ENCODE measurements around the gene PGF. TPM values are rescaled to one million over a fixed set of nuclear protein-coding genes. Genes with fewer than 3 reads are reported as not detected.

PGF gene
- total and polyA plus RNA-seq, 2 of the 13 experiments (the other 11 are each of a cell fraction or from before 2014, with no cell fraction given), result 10.7 to 27.5 TPM

DNA sequence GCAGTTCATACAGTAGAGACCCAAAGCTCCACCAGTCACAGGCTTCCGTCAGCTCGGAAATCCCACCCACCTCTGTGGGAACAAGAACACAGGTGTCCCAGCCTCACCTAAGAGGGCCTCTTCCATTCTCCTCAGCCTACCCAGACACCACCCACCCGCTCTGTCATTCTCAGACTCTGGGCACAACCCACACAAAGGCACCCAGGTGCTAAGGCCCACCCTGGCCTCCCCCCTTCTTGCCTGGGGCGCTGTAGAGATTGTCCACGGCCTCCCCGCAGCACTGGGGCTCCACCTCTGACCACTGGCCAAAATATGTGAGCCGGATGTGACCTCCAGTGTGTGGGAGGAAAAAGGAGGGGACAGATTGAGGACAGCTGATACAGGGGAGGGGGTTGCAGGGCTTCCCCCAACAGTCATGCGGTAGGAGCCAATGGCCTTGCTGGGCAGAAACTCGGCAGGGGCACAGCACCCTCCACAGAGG, 46.5 kb downstream of the PGF start:
- no TSS peak for BruUV-seq (replicated peaks)
- H3K4me2 ChIP-seq (ENCODE audit: low read depth, low read length), result no peak overlapping the region
- H2AFZ ChIP-seq (ENCODE audit: low read length), result no peak overlapping the region
- TF ChIP-seq MXI1 (IDR thresholded peaks at IDR 0.05; ENCODE audit: borderline replicate concordance, low read depth, low read length) (no peak), RARA (CRISPR knock-in tag; IDR thresholded peaks at IDR 0.05) (no peak), RAD21 (CRISPR knock-in tag; IDR thresholded peaks at IDR 0.05) (no peak), ZNF577 (CRISPR knock-in tag; IDR thresholded peaks at IDR 0.05; ENCODE audit: borderline replicate concordance, low read depth) (no peak), ZNF124 (CRISPR knock-in tag; IDR thresholded peaks at IDR 0.05) (no peak), ZNF138 (CRISPR knock-in tag; IDR thresholded peaks at IDR 0.05; ENCODE audit: low read depth) (no peak)
- TF ChIP-seq, protein P1, sequence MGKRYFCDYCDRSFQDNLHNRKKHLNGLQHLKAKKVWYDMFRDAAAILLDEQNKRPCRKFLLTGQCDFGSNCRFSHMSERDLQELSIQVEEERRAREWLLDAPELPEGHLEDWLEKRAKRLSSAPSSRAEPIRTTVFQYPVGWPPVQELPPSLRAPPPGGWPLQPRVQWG (CRISPR knock-in tag; IDR thresholded peaks at IDR 0.05; ENCODE audit: borderline replicate concordance, low read depth), result no peak
- no peaks in the 10 kb centered on the region for H3K9me3 ChIP-seq (ENCODE audit: low read length)
- FAIRE-seq, result no peak
- in situ Hi-C loops (cut with HindIII; ENCODE audit: extremely low pct_ligation_motif_present, low pct_unique_long_range_greater_than_20kb) (loop anchor here (5.0 kb wide), 1 partner anchor 47 kb away; no protein-coding TSS in a partner anchor), intact Hi-C loops (cut with micrococcal nuclease; ENCODE audit: unreplicated experiment) (no loop called here)
- H3K79me2 ChIP-seq (ENCODE audit: insufficient read depth, low read length), result no peaks in the 10 kb centered on the region
- POLR2A ChIA-PET, result interaction anchor here (0.7 to 2.0 kb wide), 4 partner anchors 11 to 46 kb away, joined by 3 to 6 read pairs (median 6); partner anchors contain the start of gene RPS6KL1
- H3K27ac ChIP-seq (ENCODE audit: extremely low read length, insufficient read depth, low read length), result no peak overlapping the region
- peaks cover 16% of the 10 kb centered on the region; the same call in 1 of the 2 replicates for H3K4me1 ChIP-seq (ENCODE audit: insufficient read depth, low read length)
- DNase-seq (ENCODE audit: low spot score), result no peak
- CTCF ChIA-PET (ENCODE audit: low intra/inter-chr PET ratio, low total read pairs), result no interaction called here
- no peak for ATAC-seq
- H3K4me3 ChIP-seq (replicated peaks in 1 of 3; ENCODE audit: insufficient read depth in 1 of 3, low read depth in 2 of 3, low read length in 3 of 3), result no peak overlapping the region
- no peaks in the 10 kb centered on the region for H3K27me3 ChIP-seq (ENCODE audit: control insufficient read depth in 1 of 2, insufficient read depth in 2 of 2, low read length in 2 of 2)
- H3K9ac ChIP-seq (ENCODE audit: insufficient read depth, low read depth, low read length), result no peak overlapping the region
- 81% methylated on average over 9 of the region's 9 CpGs for WGBS (ENCODE audit: low lambda C conversion rate)
- H4K20me1 ChIP-seq (ENCODE audit: insufficient read depth, low read length), result no peaks in the 10 kb centered on the region
- H3K36me3 ChIP-seq (replicated peaks in 1 of 2; ENCODE audit: control insufficient read depth in 1 of 2, insufficient read depth in 2 of 2, low read length in 2 of 2), result 0 out of 5 replicates have a peak, but pooled peaks cover 0 to 3% of the 10 kb centered on the region in 2 experiments

DNA sequence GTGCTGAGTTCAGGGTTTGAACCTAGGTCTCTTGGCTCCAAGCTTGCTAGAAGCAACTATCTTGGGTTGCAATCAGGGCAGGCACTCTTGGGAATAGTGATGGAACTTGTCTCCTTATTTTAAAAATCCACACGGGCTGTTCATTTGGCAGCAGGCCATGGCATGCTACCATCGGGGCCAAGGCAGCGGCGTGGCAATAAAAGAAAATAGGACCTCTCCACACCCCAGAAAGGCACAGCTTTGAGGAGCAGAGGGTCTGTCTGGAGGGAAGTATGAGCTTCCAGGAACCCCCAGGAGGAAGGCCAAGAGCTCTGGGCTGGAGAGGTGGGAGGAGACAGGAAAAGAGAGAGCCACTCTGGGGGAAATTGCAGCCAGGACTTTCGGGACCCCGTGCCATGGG, 47.7 kb downstream of the PGF start:
- FAIRE-seq, result no peak
- BruUV-seq (replicated peaks), result no TSS peak
- in situ Hi-C loops (cut with HindIII; ENCODE audit: extremely low pct_ligation_motif_present, low pct_unique_long_range_greater_than_20kb), result loop anchor here (5.0 kb wide), 1 partner anchor 45 kb away; no protein-coding TSS in a partner anchor

More for the DNA sequence above, 47.7 kb downstream of the PGF start:
- Histone ChIP-seq H4K20me1 (ENCODE audit: insufficient read depth, low read length) (no peaks in the 10 kb centered on the region), H3K4me2 (ENCODE audit: low read depth, low read length) (no peak overlapping the region), H3K27ac (ENCODE audit: extremely low read length, insufficient read depth, low read length) (no peak overlapping the region), H3K9me3 (ENCODE audit: low read length) (no peaks in the 10 kb centered on the region), H2AFZ (ENCODE audit: low read length) (no peak overlapping the region), H3K36me3 (replicated peaks in 1 of 2; ENCODE audit: control insufficient read depth in 1 of 2, insufficient read depth in 2 of 2, low read length in 2 of 2) (peaks cover 4 to 9% of the 10 kb centered on the region in 2 experiments; a peak in 4 of 5 replicates), H3K79me2 (ENCODE audit: insufficient read depth, low read length) (no peaks in the 10 kb centered on the region), H3K4me3 (replicated peaks in 1 of 3; ENCODE audit: insufficient read depth in 1 of 3, low read depth in 2 of 3, low read length in 3 of 3) (no peak overlapping the region), H3K9ac (ENCODE audit: insufficient read depth, low read depth, low read length) (no peak overlapping the region), H3K4me1 (ENCODE audit: insufficient read depth, low read length) (peaks cover 11% of the 10 kb centered on the region; the same call in 1 of the 2 replicates), H3K27me3 (ENCODE audit: control insufficient read depth in 1 of 2, insufficient read depth in 2 of 2, low read length in 2 of 2) (no peaks in the 10 kb centered on the region)
- 73% methylated on average over 6 of the region's 6 CpGs for WGBS (ENCODE audit: low lambda C conversion rate)
- POLR2A ChIA-PET, result interaction anchor here (1.1 to 2.3 kb wide), 5 partner anchors 10 to 47 kb away, joined by 3 to 11 read pairs (median 6); partner anchors contain the start of gene RPS6KL1
- TF ChIP-seq SP5 (CRISPR knock-in tag; IDR thresholded peaks at IDR 0.05; ENCODE audit: borderline replicate concordance, low read depth), result no peak
- no peak for TF ChIP-seq U2AF2 (IDR thresholded peaks at IDR 0.05; ENCODE audit: low read depth, low read length)
- no peak for TF ChIP-seq ZNF841 (CRISPR knock-in tag; IDR thresholded peaks at IDR 0.05; ENCODE audit: borderline replicate concordance)
- TF ChIP-seq GFI1 (CRISPR knock-in tag; IDR thresholded peaks at IDR 0.05; ENCODE audit: borderline replicate concordance), result no peak
- no peak for TF ChIP-seq ZFP90 (CRISPR knock-in tag; IDR thresholded peaks at IDR 0.05; ENCODE audit: borderline replicate concordance)
- no peak for TF ChIP-seq ZNF496 (CRISPR knock-in tag; IDR thresholded peaks at IDR 0.05; ENCODE audit: insufficient replicate concordance)
- no peak for TF ChIP-seq IRX3 (CRISPR knock-in tag; IDR thresholded peaks at IDR 0.05; ENCODE audit: borderline replicate concordance, low read depth)
- no peak for TF ChIP-seq ZNF879 (CRISPR knock-in tag; IDR thresholded peaks at IDR 0.05)
- TF ChIP-seq ZNF75D (CRISPR knock-in tag; IDR thresholded peaks at IDR 0.05; ENCODE audit: borderline replicate concordance), result no peak
- TF ChIP-seq MZF1 (CRISPR knock-in tag; IDR thresholded peaks at IDR 0.05; ENCODE audit: borderline replicate concordance), result no peak
- TF ChIP-seq ZBTB7B (CRISPR knock-in tag; IDR thresholded peaks at IDR 0.05), result no peak
- TF ChIP-seq SNAI1 (CRISPR knock-in tag; IDR thresholded peaks at IDR 0.05; ENCODE audit: borderline replicate concordance), result no peak
- intact Hi-C loops (cut with micrococcal nuclease; ENCODE audit: unreplicated experiment), result no loop called here
- CTCF ChIA-PET (ENCODE audit: low intra/inter-chr PET ratio, low total read pairs), result interaction anchor here (3.9 kb wide), 1 partner anchor 47 kb away, joined by 47 read pairs; no protein-coding TSS in a partner anchor
- DNase-seq (ENCODE audit: low spot score), result no peak
- ATAC-seq, result no peak
